ENCODE measurements around the gene C22orf15. TPM values are rescaled to one million over a fixed set of nuclear protein-coding genes. Genes with fewer than 3 reads are reported as not detected.
A peak's percentile ranks its signal among the peaks of the same experiment; 100 is the strongest.

Gene C22orf15
- total RNA-seq, 1 donor from 2014 or later = not detected

GRCh38 chr22:23744001-23744400 is 18.8 kb upstream of the C22orf15 start:
- intact Hi-C loops (cut with DNase I) = no loop called here
- Histone ChIP-seq H3K9me3 (no peaks in the 10 kb centered on the region), H3K36me3 (peaks cover 6 to 20% of the 10 kb centered on the region in 2 donors), H3K4me1 (no peaks in the 10 kb centered on the region), H3K27ac (no peak overlapping the region), H3K4me3 (no peak overlapping the region), H3K27me3 (no peaks in the 10 kb centered on the region)
- no peak for DNase-seq (ENCODE audit: extremely low spot score in 2 of 2)
- no peak for TF ChIP-seq POLR2AphosphoS5 (IDR thresholded peaks at IDR 0.05; ENCODE audit: insufficient read depth in 1 of 2, low read depth in 1 of 2)
- TF ChIP-seq CTCF (IDR thresholded peaks at IDR 0.05) = no peak
- no peak for TF ChIP-seq POLR2A (IDR thresholded peaks at IDR 0.05)

- Histone ChIP-seq H3K4me3 (no peak overlapping the region), H3K27ac (no peak overlapping the region), H3K9me3 (no peaks in the 10 kb centered on the region), H3K36me3 (peaks cover 6 to 20% of the 10 kb centered on the region in 2 donors), H3K27me3 (no peaks in the 10 kb centered on the region), H3K4me1 (no peaks in the 10 kb centered on the region)
- no peak for DNase-seq (ENCODE audit: extremely low spot score in 2 of 2)
- no peak for TF ChIP-seq POLR2A (IDR thresholded peaks at IDR 0.05)
- no peak for TF ChIP-seq CTCF (IDR thresholded peaks at IDR 0.05)
- TF ChIP-seq POLR2AphosphoS5 (IDR thresholded peaks at IDR 0.05; ENCODE audit: insufficient read depth in 1 of 2, low read depth in 1 of 2) = no peak
- intact Hi-C loops (cut with DNase I) = no loop called here
Measured at GRCh38 chr22:23744485-23744884, 18.3 kb upstream of the C22orf15 start.

- intact Hi-C loops (cut with DNase I) = no loop called here
- DNase-seq (ENCODE audit: extremely low spot score in 2 of 2) = no peak
- no peaks in the 10 kb centered on the region for H3K27me3 ChIP-seq
- TF ChIP-seq CTCF (IDR thresholded peaks at IDR 0.05) (no peak), POLR2AphosphoS5 (IDR thresholded peaks at IDR 0.05; ENCODE audit: insufficient read depth in 1 of 2, low read depth in 1 of 2) (no peak), POLR2A (IDR thresholded peaks at IDR 0.05) (no peak)
- no peaks in the 10 kb centered on the region for H3K9me3 ChIP-seq
- H3K27ac ChIP-seq = no peak overlapping the region
- H3K4me3 ChIP-seq = no peak overlapping the region
- H3K36me3 ChIP-seq = peaks cover 6 to 20% of the 10 kb centered on the region in 2 donors
- peaks cover 11% of the 10 kb centered on the region for H3K4me1 ChIP-seq
Measured at GRCh38 chr22:23745791-23746190, 17.0 kb upstream of the C22orf15 start.

GRCh38 chr22:23749841-23750301 is 12.9 kb upstream of the C22orf15 start:
- no peak overlapping the region for H3K27ac ChIP-seq
- H3K4me1 ChIP-seq = peaks cover 19% of the 10 kb centered on the region
- peak overlapping the region in 1 of 2 donors; percentile 60 for H3K4me3 ChIP-seq
- TF ChIP-seq CTCF (IDR thresholded peaks at IDR 0.05) = no peak
- no peak for TF ChIP-seq POLR2A (IDR thresholded peaks at IDR 0.05)
- no peak for TF ChIP-seq POLR2AphosphoS5 (IDR thresholded peaks at IDR 0.05; ENCODE audit: insufficient read depth in 1 of 2, low read depth in 1 of 2)
- peaks cover 0 to 4% of the 10 kb centered on the region in 2 donors for H3K36me3 ChIP-seq
- DNase-seq (ENCODE audit: extremely low spot score in 2 of 2) = no peak
- intact Hi-C loops (cut with DNase I) = no loop called here
- H3K9me3 ChIP-seq = no peaks in the 10 kb centered on the region
- no peaks in the 10 kb centered on the region for H3K27me3 ChIP-seq

- intact Hi-C loops (cut with DNase I) = no loop called here
- Histone ChIP-seq H3K36me3 (no peaks in the 10 kb centered on the region), H3K27ac (peak overlapping the region; percentile 90), H3K27me3 (no peaks in the 10 kb centered on the region), H3K4me1 (peaks cover 19% of the 10 kb centered on the region), H3K4me3 (peak overlapping the region; percentile 60 to 84), H3K9me3 (no peaks in the 10 kb centered on the region)
- no peak for DNase-seq (ENCODE audit: extremely low spot score in 2 of 2)
- no peak for TF ChIP-seq CTCF (IDR thresholded peaks at IDR 0.05)
- TF ChIP-seq POLR2AphosphoS5 (IDR thresholded peaks at IDR 0.05; ENCODE audit: insufficient read depth in 1 of 2, low read depth in 1 of 2) = no peak
- no peak for TF ChIP-seq POLR2A (IDR thresholded peaks at IDR 0.05)
Measured at GRCh38 chr22:23750367-23750713, 12.4 kb upstream of the C22orf15 start.

All from vagina (tissue), 2 donors.